Adrenal gland (tissue), 5 donors: ENCODE results near the gene ANKS1A.

Experiments
- POLR2A ChIP-seq, 2 donors: fragments of 450-650 bp; IDR thresholded peaks; one replicate each; pipeline ENCODE4 v1.6.1; 2017; ENCODE audit warnings: antibody characterized with exemption in 2 of 2, mild to moderate bottlenecking in 2 of 2, moderate library complexity in 1 of 2
- TF ChIP-seq, protein P1 (sequence below), 6 experiments: fragments of 450-650 bp in 4 of 6; fragments of 200-600 bp in 2 of 6; sonication (generic) in 1 of 6; IDR thresholded peaks; 1 replicate in 5 of 6; 2 replicates in 1 of 6; pipeline versions ENCODE4 v1.5.1 to v1.8.0; 2016 to 2021; ENCODE audit warnings: antibody characterized with exemption in 6 of 6, mild to moderate bottlenecking in 2 of 6, moderate library complexity in 1 of 6
- donor health status: DM: no; HTN: no; CAD: no.

GRCh38 chr6:34865107-34865506 lies 23.9 kb upstream of the ANKS1A start:
- no peak for TF ChIP-seq POLR2A (IDR thresholded peaks at IDR 0.05)
- TF ChIP-seq, protein P1, sequence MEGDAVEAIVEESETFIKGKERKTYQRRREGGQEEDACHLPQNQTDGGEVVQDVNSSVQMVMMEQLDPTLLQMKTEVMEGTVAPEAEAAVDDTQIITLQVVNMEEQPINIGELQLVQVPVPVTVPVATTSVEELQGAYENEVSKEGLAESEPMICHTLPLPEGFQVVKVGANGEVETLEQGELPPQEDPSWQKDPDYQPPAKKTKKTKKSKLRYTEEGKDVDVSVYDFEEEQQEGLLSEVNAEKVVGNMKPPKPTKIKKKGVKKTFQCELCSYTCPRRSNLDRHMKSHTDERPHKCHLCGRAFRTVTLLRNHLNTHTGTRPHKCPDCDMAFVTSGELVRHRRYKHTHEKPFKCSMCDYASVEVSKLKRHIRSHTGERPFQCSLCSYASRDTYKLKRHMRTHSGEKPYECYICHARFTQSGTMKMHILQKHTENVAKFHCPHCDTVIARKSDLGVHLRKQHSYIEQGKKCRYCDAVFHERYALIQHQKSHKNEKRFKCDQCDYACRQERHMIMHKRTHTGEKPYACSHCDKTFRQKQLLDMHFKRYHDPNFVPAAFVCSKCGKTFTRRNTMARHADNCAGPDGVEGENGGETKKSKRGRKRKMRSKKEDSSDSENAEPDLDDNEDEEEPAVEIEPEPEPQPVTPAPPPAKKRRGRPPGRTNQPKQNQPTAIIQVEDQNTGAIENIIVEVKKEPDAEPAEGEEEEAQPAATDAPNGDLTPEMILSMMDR (IDR thresholded peaks at IDR 0.05) = no peak
